Heart right ventricle (tissue), 16 donors: ENCODE measurements around the gene CORO7. TPM values are rescaled to one million over a fixed set of nuclear protein-coding genes. Genes with fewer than 3 reads are reported as not detected.

Experiments
- ATAC-seq, 8 donors: fragments of 200-7000 bp; cut with Tn5 transposase; one replicate each; pipeline ENCODE4 v1.9.1; 2020; ENCODE audit warnings: mild to moderate bottlenecking in 8 of 8, moderate library complexity in 8 of 8, moderate number of reproducible peaks in 1 of 8
- DNase-seq, 2 donors: peaks; one replicate each; pipeline ENCODE4 v3.0.0-alpha.2; 2020
- H3K27ac ChIP-seq, 10 donors: fragments of 200-600 bp; sonication (generic) in 2 of 10; one replicate each; pipeline versions ENCODE4 v1.5.0 to v1.8.0; 2020 to 2022; ENCODE audit warnings: mild to moderate bottlenecking in 3 of 10
- H3K27me3 ChIP-seq, 7 donors: fragments of 200-600 bp; one replicate each; pipeline ENCODE4 v1.8.0; 2021 to 2022; ENCODE audit warnings: mild to moderate bottlenecking in 2 of 7
- H3K36me3 ChIP-seq, 9 donors: fragments of 200-600 bp; sonication (generic) in 1 of 9; one replicate each; pipeline versions ENCODE4 v1.5.0 to v1.8.0; 2020 to 2022; ENCODE audit warnings: mild to moderate bottlenecking in 2 of 9
- H3K4me1 ChIP-seq, 9 donors: fragments of 200-600 bp; sonication (generic) in 1 of 9; one replicate each; pipeline versions ENCODE4 v1.5.0 to v1.8.0; 2020 to 2022; ENCODE audit warnings: mild to moderate bottlenecking in 4 of 9
- H3K4me3 ChIP-seq, 10 donors: fragments of 200-600 bp; sonication (generic) in 2 of 10; one replicate each; pipeline versions ENCODE4 v1.5.0 to v1.8.0; 2020 to 2022; ENCODE audit warnings: mild to moderate bottlenecking in 7 of 10, moderate library complexity in 2 of 10
- H3K9me3 ChIP-seq, 11 donors: fragments of 200-600 bp in 10 of 11; sonication (generic) in 2 of 11; one replicate each; pipeline versions ENCODE4 v1.5.0 to v1.8.0; 2013 to 2022; ENCODE audit warnings: mild to moderate bottlenecking in 2 of 11, control low read depth in 1 of 11, moderate library complexity in 1 of 11
- whole genome bisulfite sequencing, 2 donors: extraction: QIAGEN DNeasy Blood & Tissue Kit; methylation state at CpG; one replicate each; pipeline ENCODE4 v1.1.7; 2013; ENCODE audit warnings: inconsistent platforms in 1 of 2; 5-methylcytosine and 5-hydroxymethylcytosine counted together
- intact Hi-C, 10 donors: fragments of 100-400 bp; cut with DNase I; formaldehyde crosslinking; loops; one replicate each; pipeline versions ENCODE4 v1.11.1 to v1.14.2; 2022
- polyA plus RNA-seq, 2 donors: library from polyadenylated mRNA; stranded (reverse); fragments of 200-250 nt; gene quantifications; one replicate each; pipeline ENCODE4 v1.2.3, GENCODE V29; 2013
- total RNA-seq, 10 donors: library from RNA; stranded (reverse); fragmentation: NEBNext Ultra II Directional in 3 of 10; extraction: Animal tissue kit (Norgen Biotek cat#: 25700) in 3 of 10; gene quantifications; one replicate each; pipeline versions ENCODE4 v1.2.1 to v1.2.4, GENCODE V29; 2021 to 2023
- TF ChIP-seq, protein P1 (sequence below), 9 donors: fragments of 200-600 bp; sonication (generic) in 2 of 9; IDR thresholded peaks; one replicate each; pipeline versions ENCODE4 v1.5.0 to v1.8.0; 2021 to 2022; ENCODE audit warnings: antibody characterized with exemption in 9 of 9, mild to moderate bottlenecking in 5 of 9, moderate library complexity in 1 of 9
- donor health status: Arrhythmogenic right ventricular cardiomyopathy.
- donor health status: ischemic (EF 13 %, LVEDD 7.1; RV severe dilation, severe dysfunction).
- donor health status: healthy with polysubstance abuse.
- donor health status: DM: no; HTN: yes; CAD: no.
- donor health status: DM: no; HTN: no; CAD: no.
- donor health status: ischemic (EF 25% LVEDD 6.9; RV normal size, moderate dysfunction).
- donor health status: ischemic (EF 25% LVEDD 5.7; RV mildly dilated, moderate dysfunction).
- donor health status: healthy.
- donor health status: DM: yes; HTN: yes; CAD: no.
- donor health status: Ischemic cardiomyopathy.
- donor health status: ischemic (EF 35%, LVEDD 5.7; RV mildly dilated, moderate dysfunction).
- donor health status: nonischemic (EF 11% LVEDD 7.7; RV severe dilation, severe dysfunction).
- donor health status: DM: yes; HTN: yes; CAD: no.
- donor health status: PGD.
- donor health status: ischemic (EF 29% LVEDD 5.4; RV normal size, mild dysfunction).
- donor health status: nonischemic (EF 23%, LVEDD 6.1; RV moderate dilation, normal function).

CORO7 gene
- total and polyA plus RNA-seq, 12 donors = 6.5 to 21.8 (median 10.9) TPM

DNA sequence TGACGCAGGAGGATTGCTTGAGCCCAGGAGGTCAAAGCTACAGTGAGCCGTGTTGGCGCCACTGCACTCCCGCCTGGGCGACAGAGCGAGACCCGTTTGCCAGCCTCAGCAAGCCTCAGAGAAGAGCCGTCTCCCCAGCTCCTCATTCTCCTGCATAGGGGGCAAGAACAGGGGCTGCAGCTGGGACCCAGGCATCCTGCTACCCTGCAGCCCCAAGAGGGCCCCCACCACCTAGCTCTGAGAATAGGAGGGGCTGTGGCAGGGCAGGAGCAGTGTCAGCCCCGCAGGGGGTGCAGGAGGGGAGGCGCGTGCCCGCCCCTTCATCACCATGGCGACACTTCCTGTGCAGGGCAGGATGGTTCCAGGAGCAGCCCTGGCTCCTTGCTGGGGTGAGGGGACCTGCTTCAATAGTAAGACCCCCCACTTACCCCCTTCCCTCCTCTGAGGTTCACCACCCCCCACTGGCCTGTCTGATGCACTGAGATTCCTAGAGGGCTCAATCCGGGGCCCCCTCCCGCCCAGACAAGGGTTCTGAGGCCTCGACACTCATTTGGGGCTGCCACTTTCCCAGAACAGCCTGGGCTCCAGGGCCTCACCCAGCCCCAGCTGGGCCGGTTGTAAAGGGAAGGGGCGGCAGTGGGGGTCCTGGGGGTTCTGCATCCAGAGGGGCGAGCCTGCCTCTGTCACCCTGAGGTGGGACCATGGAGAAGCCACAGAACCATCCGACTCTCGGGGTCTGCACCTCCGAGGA is 24.6 kb downstream of the CORO7 start:
- H3K4me1 ChIP-seq = peaks cover 0 to 60% (median 36%) of the 10 kb centered on the region in 9 donors
- peaks cover 0 to 95% (median 0%) of the 10 kb centered on the region in 9 donors for H3K36me3 ChIP-seq
- WGBS, 2 donors = 89 to 90% methylated on average over 22 of the region's 22 CpGs
- ATAC-seq (no peak), DNase-seq (no peak)
- peak overlapping the region in 5 of 10 donors; percentile 43 to 68 (median 58) for H3K27ac ChIP-seq
- intact Hi-C loops = no loop called here
- TF ChIP-seq, protein P1, sequence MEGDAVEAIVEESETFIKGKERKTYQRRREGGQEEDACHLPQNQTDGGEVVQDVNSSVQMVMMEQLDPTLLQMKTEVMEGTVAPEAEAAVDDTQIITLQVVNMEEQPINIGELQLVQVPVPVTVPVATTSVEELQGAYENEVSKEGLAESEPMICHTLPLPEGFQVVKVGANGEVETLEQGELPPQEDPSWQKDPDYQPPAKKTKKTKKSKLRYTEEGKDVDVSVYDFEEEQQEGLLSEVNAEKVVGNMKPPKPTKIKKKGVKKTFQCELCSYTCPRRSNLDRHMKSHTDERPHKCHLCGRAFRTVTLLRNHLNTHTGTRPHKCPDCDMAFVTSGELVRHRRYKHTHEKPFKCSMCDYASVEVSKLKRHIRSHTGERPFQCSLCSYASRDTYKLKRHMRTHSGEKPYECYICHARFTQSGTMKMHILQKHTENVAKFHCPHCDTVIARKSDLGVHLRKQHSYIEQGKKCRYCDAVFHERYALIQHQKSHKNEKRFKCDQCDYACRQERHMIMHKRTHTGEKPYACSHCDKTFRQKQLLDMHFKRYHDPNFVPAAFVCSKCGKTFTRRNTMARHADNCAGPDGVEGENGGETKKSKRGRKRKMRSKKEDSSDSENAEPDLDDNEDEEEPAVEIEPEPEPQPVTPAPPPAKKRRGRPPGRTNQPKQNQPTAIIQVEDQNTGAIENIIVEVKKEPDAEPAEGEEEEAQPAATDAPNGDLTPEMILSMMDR (IDR thresholded peaks at IDR 0.05) = no peak
- no peak overlapping the region for H3K4me3 ChIP-seq
- no peaks in the 10 kb centered on the region for H3K27me3 ChIP-seq
- no peaks in the 10 kb centered on the region for H3K9me3 ChIP-seq

- H3K9me3 ChIP-seq = no peaks in the 10 kb centered on the region
- WGBS, 2 donors = 88 to 90% methylated on average over 18 of the region's 18 CpGs
- DNase-seq = no peak
- no peaks in the 10 kb centered on the region for H3K27me3 ChIP-seq
- TF ChIP-seq, protein P1 (IDR thresholded peaks at IDR 0.05) = peak in 2 of 9 donors; percentile 14 to 22
- peaks cover 3 to 71% (median 38%) of the 10 kb centered on the region in 9 donors for H3K4me1 ChIP-seq
- intact Hi-C loops = no loop called here
- H3K36me3 ChIP-seq = peaks cover 0 to 95% (median 0%) of the 10 kb centered on the region in 9 donors
- no peak overlapping the region for H3K4me3 ChIP-seq
- peak overlapping the region in 8 of 10 donors; percentile 16 to 83 (median 80) for H3K27ac ChIP-seq
- no peak for ATAC-seq
Observed at GRCh38 chr16:4390266-4391260, 25.8 kb downstream of the CORO7 start.

DNA sequence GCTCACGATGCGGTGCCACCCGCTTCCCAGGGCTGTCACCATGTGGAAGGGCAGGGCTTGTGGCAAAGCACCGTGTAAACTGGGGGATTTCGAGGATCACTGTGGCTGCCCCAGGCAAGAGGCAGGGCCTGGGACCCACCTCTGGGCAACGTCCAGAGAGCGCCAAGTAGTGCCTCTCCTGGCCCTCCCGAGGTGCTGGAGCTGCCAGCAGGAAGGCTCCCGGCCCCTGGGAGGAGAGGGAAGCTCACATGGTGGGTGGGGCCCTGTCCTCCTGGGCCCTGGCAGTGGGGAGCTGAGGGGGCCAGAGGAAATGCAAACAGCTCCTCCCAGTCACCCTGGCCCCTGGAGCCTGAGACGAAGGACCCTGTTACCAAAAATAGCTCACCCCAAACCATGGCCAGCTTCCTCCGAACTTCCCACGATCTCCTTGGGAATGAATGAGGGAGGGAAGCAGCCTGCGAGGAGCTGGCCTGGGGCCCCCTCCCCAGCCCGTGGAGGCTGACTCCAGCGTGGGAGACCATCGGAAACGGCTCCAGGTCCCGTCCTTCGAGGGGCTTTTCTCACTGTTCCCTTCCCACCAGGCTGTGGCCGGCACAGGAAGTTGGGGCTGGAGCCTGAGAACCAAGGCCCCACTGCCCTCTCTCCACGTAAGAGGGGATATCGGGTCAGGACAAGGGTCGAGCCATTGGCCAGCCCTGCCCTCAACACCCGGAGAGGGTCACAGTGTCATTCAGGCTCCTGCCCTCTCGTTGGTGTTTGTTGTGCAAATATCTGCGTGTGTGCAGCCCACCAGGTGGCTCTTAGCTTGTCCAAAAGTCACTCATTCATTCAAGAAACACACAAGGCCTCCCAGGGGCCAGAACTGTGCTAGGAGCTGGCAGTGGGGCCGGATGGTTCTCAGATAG is 27.1 kb downstream of the CORO7 start:
- H3K27ac ChIP-seq = peak overlapping the region; percentile 5 to 83 (median 80)
- no peak overlapping the region for H3K4me3 ChIP-seq
- intact Hi-C loops = loop anchor here in 1 of 10 donors (2.0 kb wide), 1 partner anchor 15 kb away; no protein-coding TSS in a partner anchor
- H3K4me1 ChIP-seq = peaks cover 3 to 81% (median 38%) of the 10 kb centered on the region in 9 donors
- no peaks in the 10 kb centered on the region for H3K27me3 ChIP-seq
- WGBS, 2 donors = 59 to 62% methylated on average over 27 of the region's 27 CpGs
- no peaks in the 10 kb centered on the region for H3K9me3 ChIP-seq
- DNase-seq (peak in 1 of 2 donors; percentile 46), ATAC-seq (peak in 7 of 8 donors; percentile 10 to 58 (median 27))
- TF ChIP-seq, protein P1 (IDR thresholded peaks at IDR 0.05) = no peak
- peaks cover 0 to 95% (median 0%) of the 10 kb centered on the region in 9 donors for H3K36me3 ChIP-seq
